ENCODE data around the gene PCDH1.
"Not testable (repeated sequence)": the region's sequence is repeated elsewhere in the genome, so short reads cannot be mapped to it uniquely, and the experiment has no call there.

Gene PCDH1

DNA sequence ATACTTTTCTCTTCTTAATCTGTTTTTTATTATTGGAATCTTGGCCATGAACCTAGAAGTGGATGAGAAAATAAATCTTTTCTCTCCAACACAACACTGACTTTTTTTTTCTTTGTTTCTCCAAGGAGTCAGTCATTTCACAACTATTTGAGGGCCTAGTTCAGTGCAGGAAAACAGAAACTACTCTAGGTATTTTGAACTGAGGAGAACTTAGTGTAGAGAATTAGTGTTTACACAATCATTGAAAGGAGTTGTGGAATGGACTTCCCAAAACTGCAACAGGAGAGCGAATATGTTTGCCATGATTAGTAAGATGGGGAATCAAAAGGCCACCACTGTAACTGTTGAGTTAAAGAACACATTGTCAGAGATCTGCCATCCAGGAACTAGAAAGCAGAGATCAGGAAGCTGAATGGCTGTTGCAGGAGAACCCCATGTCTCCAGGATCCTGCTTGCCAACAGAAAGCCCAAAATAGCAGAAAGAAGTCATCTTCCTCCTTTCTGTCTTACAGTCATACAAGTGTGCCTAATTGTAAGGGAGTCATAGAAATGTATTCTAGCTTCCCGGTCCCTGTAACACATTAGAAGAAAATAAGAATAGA lies 20.3 kb upstream of the PCDH1 start:
- DNase-seq (ENCODE audit: low read depth) = no peak

DNA sequence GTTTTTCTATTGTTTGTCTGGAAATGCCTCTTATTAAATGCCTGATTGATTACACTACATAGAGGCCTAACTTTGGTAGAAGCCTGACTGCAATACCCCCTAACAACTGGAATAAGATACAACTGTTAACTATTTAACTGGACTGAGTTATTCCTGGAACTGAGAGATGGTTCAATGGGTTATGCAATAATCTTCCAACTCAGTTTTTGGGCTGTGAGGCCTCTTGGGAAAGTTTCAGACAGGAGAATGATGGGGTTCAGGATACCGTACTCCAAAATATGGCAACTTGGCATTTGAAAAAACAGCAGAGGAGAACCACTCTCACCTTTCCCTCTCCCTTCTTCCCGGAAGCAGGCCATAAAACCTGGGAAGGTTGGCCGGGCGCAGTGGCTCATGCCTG lies 19.2 kb upstream of the PCDH1 start:
- DNase-seq (ENCODE audit: low read depth) = no peak

DNA sequence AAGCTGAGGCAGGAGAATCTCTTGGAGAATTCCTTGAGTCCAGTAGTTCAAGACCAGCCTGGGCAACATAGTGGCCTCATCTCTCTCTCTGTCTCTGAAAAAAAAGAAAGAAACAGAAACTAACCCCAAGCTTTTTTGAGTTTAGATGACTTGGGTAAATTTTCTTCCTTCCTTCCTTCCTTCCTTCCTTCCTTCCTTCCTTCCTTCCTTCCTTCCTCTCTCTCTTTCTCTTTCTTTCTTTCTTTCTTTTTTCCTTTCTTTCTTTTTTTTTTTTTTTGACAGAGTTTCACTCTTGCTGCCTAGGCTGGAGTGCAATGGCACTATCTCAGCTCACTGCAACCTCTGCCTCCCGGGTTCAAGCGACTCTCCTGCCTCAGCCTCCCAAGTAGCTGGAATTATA lies 12.2 kb upstream of the PCDH1 start:
- not testable (repeated sequence) for DNase-seq (ENCODE audit: low read depth)

DNA sequence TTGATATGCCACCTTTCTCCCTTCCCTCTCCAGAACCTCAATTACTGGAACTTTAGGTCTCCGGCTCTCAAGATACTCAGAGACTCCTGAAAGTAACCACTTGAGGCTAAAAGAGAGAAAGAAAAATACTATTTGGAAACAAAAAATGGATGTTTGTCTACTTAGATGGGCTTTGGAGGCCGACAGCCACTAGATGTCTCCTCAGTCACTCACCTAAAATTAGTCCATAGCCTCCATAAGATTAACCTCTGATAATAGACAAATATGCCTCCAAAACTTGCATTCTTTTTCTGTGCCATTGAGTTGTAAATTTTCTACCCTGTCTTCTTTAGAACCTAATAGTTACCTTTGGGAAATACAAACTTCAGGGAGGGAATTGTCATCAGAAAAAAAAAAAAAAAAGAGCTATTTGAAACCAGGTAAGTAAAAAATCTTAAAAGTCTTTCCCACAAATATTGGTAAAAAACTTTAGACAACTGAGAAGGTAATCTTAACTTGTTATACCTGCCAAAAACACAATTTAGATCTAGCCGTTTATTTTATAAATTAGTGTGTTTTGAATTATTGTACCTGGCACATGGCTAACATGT lies 11.2 kb upstream of the PCDH1 start:
- peak; percentile 54 for DNase-seq (ENCODE audit: low read depth)

DNA sequence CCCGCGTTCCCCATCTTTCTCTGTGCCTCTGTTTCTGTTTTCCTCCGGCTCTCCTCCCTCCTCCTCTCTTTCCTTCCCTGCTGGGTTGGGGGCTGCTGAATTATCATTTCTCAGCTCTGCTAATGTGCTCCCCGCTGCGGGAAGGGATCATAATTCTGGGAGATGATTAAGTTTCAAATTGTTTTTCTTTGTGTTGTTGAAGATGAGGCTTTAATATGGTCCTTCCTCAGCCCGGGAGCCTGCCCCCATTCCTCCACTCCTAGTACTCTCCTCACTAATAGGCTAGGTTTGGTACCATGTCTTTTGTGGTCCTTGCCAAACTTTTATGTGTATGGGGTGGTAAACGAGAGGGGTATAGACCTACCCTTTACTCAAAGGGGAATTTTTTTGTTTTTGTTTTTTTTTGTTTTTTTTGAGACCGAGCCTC lies 5.7 kb upstream of the PCDH1 start:
- no peak for DNase-seq (ENCODE audit: low read depth)

DNA sequence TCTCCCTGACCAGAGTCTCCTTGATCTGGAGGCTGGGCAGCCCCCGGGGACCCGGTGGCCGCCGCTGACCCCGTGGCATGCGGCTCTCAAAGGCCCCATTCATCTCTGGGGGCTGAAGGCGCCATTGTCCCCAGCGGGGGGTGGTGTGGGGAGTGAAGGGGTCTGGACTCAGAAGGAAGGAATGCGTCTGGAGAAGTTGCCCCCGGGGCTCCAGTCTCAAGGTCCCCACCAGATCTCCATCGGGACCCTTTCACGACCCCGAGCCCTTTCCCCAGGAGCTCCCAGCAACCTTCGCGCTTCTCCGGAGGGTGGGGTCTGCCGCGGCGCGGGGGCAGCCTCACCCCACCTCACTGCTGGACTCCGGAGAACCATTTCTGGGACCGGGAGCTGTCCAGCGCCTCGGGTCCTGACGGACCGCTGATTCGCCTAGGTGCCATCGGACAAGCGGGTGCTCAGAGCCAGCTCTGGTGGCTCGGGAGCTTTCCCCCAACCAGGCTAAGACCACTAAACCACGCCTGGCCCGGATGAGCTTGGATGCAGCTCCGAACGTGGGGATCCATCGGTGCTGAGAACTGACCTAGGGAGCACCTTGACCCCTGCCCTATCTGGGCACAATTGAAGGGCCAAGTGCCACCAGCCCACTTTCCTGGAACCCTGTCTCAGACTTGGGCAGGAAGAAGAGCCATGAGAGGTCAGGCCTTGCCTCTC lies 5.1 kb upstream of the PCDH1 start:
- peak; percentile 32 for DNase-seq (ENCODE audit: low read depth)

DNA sequence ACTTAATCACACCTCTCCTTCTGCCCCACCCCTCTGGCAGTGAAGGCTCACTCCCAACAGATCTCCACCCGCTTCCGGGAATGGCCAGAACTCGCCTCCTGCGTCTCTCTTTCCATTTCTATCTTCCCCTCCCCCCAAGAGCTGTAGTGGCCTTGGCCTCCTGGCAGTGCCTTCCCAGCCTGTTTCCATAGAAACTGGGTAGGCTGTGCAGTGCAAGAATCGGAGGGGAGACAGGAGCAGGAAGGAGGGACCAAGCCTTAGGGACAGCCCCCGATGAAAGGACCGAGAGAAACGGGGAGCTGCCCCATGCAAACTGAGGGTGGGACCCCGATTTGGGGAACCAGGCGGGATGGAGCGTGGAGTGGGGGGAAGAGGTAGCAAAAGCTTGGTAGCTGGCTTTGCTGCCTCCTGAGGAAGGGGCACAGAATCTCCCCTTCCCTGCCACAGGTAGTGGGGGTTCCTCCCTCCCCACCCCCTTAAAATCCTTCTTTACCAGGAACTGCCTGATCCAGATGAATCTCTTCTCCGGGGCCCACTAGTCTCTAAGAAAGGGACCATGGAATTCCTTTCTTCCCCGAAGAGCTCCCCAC lies 4.5 kb upstream of the PCDH1 start:
- no peak for DNase-seq (ENCODE audit: low read depth)

DNA sequence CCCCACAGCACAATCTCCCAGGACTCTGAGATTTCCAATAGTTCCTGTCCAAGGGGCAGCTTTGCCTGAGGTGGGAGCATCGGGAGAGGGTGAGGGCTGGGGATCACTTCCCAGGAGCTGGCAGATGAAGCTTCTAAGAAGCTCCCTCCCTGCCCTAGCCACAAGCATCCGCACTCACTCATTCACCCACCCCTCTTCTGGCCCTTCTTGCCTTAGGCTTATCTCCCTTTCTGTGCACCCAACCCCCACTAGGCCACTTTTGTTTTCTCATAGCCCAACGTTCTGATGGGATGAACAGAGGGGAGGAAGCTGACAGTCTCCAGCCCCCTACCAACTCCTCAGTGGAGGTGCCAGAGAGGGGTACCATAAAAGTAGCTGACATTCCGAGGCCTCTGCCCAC lies 3.7 kb upstream of the PCDH1 start:
- DNase-seq (ENCODE audit: low read depth) = no peak

DNA sequence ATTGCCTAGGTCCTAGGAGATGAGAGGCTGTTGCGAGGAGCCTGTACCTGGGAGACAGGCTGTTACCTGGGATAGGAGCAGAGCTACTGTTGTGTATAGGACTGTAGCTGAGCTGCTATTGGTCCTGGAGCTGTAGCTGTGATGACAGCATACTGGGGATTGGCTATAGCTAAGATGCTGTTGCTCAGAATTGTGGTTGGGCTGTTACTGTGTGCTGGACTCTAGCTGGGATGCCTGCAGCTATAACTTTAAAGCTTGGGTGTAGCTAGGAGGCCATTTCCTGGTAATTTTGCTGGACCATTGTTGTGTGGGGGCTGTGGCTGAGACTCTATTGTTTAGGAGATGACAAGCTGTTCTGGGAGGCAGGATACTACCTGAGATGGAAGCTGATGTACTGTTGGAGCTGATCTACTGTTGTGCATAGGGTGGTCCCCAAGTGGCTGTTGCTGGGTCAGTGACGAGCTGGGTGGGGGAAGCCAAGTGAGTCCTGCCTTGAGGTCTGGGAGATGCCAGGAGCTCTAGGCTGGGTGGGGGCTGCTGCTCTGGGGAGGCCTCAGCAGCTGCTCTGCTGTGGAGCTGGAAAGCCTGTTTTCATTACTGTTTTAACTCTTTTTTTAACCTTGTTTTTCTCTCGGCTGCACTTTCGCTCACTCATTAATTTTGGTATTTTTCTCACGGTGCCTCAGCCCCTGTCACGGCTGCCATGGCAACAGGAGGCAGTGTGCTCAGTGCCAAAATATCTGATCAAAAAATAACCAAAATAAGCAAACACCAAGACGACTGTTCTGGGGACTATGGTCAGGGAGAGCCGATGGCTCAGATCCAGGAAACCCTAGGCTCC lies 3.0 kb upstream of the PCDH1 start:
- no peak for DNase-seq (ENCODE audit: low read depth)

DNA sequence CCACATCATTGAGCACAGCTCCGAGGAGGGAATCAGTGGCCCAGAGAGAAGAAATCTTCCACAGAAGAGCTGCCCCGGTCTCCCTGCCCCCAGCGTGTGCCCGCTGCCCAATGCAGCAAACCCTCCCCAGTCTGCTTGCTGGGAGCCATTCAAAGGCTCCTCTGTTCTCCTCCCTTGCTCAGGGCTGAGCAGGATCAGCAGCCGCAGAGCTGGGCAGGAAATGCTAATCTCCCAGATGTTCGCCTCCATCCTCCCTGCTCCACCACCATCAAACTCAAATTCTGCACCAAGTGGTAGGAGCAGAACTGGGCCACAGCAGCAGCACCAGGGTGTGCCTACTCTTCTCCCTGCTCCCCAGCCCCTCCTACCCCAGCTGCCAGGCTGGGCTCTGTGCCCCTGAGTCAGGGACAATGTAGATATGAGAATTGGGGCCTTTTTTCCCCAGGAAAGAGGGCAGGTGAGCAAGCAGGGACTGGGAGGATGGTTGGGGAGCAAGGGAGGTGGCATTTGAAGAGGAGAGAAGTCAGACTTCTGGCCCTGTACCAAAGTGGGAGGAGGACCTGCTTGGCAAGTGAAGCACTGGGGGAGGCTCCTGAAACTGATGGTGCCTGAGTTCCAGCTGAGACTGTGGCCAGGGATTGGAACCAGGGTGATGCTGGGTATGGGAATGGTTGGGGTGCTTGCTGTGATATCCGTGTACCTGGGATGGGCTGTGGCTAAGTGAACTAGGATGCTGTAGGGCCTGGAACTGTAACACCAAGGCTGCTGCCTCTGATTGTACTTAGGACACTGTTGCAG lies 1.9 kb upstream of the PCDH1 start:
- DNase-seq (ENCODE audit: low read depth) = no peak

DNA sequence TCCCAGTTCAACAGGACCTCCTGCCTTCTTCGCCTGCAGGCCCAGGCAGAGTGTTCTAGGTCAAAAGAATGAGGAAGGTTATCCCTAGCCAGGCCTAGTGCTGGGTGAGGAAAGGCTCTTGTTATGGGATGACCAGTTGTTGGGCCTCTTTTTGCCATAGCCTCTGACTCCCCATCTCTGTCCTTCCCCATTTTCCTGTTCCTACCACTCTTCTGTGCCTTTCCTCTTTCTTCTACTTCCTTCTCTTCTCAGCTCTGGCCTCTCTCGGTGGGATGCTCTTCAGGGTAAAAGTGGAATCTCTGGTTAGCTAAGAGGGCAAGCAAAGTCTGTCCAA lies 1.2 kb upstream of the PCDH1 start:
- no peak for DNase-seq (ENCODE audit: low read depth)

DNA sequence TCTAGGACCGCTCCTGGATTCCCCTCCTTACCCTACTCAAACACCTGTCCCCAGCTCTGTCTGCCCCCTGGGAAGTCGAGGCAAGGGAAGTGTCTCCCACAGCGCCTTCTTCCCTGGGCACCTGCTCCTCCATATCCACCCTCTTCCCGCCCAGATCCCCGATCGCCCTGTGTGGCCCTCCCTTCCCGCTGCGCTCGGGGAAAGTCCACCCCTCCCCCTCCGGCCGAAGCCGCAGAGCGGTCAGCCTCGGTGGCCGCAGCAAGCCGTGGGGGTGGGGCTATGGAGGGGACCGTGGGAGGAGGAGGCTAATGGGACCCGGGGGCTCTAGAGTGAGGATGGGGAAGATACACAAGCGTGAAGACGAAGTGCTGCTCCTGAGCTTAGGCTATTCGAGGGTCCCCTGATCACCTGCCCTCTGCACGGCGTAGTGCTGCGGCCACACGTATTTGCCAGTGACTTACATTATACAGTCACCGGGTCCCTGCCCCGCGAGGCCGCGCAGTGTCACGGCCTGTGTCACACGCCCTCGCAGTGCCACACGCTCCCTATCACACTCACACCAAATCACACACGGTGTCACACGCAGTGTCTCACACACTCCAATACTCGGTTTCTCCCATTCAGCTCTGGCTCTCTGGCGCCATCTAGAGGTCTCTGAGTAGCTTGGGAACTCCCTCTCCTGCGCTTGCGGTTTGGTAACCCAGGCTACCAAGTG lies 658 bp upstream of the PCDH1 start:
- DNase-seq (ENCODE audit: low read depth) = peak; percentile 87

DNA sequence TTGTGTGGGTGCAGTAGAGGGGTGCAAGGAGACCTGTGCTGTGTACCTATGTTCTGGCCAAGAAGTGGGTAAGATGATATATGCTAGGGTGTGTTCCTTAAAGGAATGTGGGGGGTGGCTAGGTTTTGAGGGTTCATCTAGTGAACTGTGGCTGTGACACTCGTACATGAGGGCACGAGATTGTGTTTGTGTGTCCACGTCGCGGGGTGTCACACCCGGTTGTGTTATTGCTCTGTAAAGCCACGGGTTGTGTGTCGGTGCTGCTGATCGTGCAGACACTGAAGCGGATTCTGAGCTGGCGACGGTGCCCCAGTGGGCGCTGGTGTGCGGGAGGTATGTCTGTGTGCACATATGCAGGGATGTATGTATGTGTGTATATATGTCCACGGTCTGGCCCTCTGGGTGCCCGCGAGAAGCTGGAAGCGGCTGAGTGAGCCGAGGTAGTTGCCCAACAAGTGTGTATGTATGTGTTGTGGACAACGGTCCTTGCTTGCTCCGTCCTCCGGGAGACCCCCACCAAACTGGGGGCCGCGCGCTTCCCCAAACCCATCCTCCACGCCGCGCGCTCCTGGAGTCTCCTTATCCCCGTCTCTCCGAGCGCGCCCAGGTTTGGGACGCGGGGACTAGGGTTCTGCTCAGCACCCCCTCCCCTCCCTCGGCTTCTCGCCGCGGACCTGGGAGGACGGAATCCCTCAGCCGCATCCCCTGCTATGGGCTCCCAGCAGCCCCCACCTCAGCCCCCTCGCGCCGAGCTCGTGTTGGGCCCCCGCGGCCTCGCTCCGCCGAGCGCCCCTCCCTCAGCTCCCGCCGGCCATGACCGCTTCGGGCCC lies 639 bp downstream of the PCDH1 start:
- DNase-seq (ENCODE audit: low read depth) = peak; percentile 24

DNA sequence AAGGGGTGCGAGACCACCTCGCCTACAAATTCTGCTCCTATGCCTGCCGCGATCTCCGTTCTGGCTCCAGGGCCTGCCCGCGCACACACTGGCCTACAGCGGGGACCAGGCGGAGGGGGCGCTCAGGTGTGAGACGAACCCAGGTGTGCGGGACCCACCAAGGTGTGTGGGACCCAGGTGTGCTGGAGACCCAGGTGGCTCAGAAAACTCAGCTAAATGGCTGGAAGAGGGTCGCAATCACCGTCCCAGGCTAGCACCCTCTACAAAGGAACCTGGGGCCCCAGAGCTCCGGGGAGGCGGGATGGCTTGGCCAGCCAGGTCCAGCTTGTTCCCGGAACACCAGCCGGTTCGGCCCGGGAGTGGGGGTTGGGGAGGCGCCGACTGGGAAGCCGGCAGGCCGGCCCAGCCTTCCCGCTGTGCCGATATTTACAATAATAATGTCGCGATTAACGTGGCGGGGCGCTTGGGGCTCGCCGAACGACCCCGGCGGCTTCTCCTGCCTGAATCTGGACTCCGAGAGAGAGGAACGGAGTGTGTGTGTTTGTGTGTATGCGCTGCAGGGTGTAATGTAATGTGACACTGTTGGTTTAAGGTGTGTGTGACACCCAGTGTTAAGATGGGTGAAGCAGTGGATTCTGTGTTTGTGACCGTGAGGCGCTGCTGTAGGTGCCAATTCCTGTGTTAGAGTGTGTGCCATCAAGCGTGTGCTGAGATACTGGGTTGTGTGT lies 1.4 kb downstream of the PCDH1 start:
- no peak for DNase-seq (ENCODE audit: low read depth)

DNA sequence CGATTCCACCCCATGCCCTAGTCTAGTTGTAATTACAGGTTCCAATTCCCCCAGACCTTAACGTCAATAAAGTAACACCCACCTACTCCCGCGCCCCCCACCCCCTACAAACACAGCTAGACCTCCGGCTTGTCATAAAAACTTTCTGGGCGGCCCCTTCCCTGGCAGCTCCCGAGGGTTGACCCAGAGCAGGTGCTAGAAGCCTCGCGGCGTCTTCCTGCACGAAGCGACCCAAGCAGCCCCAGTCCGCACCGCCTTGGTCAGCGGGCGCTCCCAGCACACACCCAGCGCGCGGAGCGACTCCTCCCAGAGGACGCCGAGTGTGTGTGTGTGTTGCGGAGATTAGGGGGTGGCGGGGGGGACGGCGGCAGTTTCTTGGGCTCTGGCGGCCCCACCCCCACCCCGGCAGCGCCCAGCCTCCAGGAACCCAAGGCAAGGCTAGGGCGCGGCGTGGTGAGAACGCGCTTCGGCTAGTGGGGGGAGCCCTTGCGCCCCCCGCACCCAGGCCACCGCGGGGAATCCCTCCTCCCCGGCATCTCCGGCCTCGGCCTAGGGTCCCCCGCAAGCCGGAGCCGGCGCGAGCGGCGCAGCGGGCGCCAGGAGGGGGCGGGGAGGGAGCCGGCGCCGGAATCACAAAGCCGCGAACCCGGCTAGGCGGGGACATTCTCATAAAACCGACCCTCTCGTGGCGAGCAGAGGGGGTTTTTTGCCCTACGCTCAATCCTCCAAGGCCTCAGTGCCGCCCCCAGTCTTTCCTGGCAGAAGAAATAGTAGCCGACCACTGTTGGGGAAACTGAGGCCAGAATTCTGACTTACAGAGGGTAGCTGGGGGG lies 2.2 kb downstream of the PCDH1 start:
- DNase-seq (ENCODE audit: low read depth) = no peak

DNA sequence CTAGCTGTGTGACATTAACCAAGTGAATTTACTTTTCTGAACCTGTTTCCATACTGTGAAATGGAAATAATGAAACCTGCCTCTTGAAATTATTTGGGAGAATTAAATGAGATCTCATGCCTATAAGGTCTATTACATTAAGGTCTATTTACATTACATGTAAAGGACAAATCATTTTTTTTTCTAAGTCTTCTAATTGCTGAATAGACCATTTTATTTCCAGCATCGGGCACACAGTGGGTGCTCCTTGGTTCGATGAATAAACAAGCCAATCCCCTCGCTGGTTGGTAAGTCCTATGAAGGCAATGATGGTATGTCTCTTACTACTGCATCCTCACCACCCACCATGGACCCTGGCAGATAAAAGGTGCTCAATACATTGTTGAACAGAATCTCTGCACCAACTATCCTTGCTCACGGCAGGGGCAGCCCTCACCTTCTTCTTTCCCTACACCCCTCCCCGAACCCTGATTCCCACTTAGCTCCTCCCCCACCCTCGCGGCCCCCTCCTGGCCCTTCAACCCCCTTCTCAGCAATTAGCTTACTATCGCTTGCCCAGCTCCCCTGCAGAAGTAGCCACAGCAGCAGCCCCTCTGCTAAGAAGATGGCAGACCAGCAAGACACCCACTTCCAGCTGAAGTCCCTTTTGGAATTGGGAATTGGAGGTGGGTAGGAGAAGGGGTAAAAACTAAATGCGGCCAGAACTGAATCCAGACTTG lies 3.0 kb downstream of the PCDH1 start:
- no peak for DNase-seq (ENCODE audit: low read depth)

DNA sequence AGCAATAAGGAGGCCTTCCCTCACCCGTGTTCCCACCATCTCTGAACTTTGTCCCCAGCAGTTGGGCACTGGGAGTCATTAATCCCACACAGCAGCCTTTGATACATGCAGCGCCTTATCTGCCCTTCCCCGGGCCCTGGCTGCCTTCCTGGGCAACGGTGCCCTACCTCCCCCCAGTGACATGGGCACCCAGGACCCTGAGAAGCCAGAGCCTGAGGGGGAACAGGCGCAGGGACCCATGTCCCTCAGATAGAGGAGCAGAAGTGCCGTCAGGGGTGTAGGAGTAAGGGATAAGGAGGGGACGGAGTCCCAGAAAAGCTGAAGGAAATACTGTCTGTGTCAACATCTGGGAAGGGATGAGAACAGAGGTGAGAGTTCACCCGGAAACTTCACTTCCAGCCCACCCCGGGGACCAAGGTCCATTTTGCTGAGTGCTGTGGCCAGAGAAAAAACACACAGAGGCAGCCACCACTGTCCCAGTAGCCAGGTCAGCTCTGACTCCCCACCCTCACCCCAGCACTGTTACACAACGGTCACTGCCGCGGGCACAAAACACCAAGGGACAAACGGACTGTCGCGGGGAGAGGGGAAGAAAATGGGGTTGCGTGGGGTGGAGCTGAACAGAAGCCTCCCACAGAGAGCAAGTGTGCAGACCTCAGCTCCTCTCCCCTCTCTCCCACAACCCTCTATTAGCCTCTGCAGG lies 3.8 kb downstream of the PCDH1 start:
- no peak for DNase-seq (ENCODE audit: low read depth)

Data from ELR (cell line).